HAP-1 (cell line): ENCODE data around the gene PTPRT.

Source experiments
- DNase-seq, 2 experiments: peaks; one replicate each; pipeline ENCODE4 v3.0.0-alpha.2; 2016 to 2020; ENCODE audit warnings: low spot score in 2 of 2
- H3K27me3 ChIP-seq: fragments of 250-450 bp; sonication (Bioruptor Pico); 2 replicates; pipeline ENCODE4 v1.5.1; 2020; ENCODE audit warnings: low read depth, mild to moderate bottlenecking, moderate library complexity
- H3K36me3 ChIP-seq: fragments of 250-450 bp; sonication (Bioruptor Pico); replicated peaks from 2 replicates; pipeline ENCODE4 v1.5.1; 2020; ENCODE audit warnings: mild to moderate bottlenecking
- H3K4me1 ChIP-seq: fragments of 250-450 bp; sonication (Bioruptor Pico); 2 replicates; pipeline ENCODE4 v1.5.1; 2020; ENCODE audit warnings: mild to moderate bottlenecking
- H3K4me3 ChIP-seq: fragments of 250-450 bp; sonication (Bioruptor Pico); 2 replicates; pipeline ENCODE4 v1.5.1; 2020; ENCODE audit warnings: mild to moderate bottlenecking, moderate library complexity
- H3K9me3 ChIP-seq: fragments of 250-450 bp; sonication (Bioruptor Pico); 2 replicates; pipeline ENCODE4 v1.5.1; 2020; ENCODE audit warnings: mild to moderate bottlenecking, moderate library complexity
- in situ Hi-C: fragments of 300-500 bp; cut with MboI; formaldehyde crosslinking; loops from 3 replicates; pipeline ENCODE4 v1.14.3; 2020; ENCODE audit warnings: low sequenced_read_pairs, inconsistent platforms, mixed read lengths

PTPRT gene

GRCh38 chr20:42043921-42044320 lies 1145.8 kb downstream of the PTPRT start:
- no peaks in the 10 kb centered on the region for H3K9me3 ChIP-seq
- H3K27me3 ChIP-seq = no peaks in the 10 kb centered on the region
- H3K4me3 ChIP-seq = no peak overlapping the region
- H3K36me3 ChIP-seq = no peaks in the 10 kb centered on the region
- in situ Hi-C loops = no loop called here
- DNase-seq = no peak
- no peaks in the 10 kb centered on the region for H3K4me1 ChIP-seq

- Histone ChIP-seq H3K4me3 (no peak overlapping the region), H3K36me3 (no peaks in the 10 kb centered on the region), H3K27me3 (no peaks in the 10 kb centered on the region), H3K9me3 (no peaks in the 10 kb centered on the region), H3K4me1 (no peaks in the 10 kb centered on the region)
- in situ Hi-C loops = no loop called here
- DNase-seq = no peak
These were observed 1148.6 kb downstream of the PTPRT start for GRCh38 chr20:42041000-42041565.

GRCh38 chr20:42027746-42028268 lies 1161.9 kb downstream of the PTPRT start:
- Histone ChIP-seq H3K27me3 (no peaks in the 10 kb centered on the region), H3K4me3 (no peak overlapping the region), H3K36me3 (no peaks in the 10 kb centered on the region), H3K9me3 (no peaks in the 10 kb centered on the region), H3K4me1 (no peaks in the 10 kb centered on the region)
- in situ Hi-C loops = no loop called here
- no peak for DNase-seq

- no peak for DNase-seq
- H3K27me3 ChIP-seq = no peaks in the 10 kb centered on the region
- H3K4me1 ChIP-seq = no peaks in the 10 kb centered on the region
- H3K4me3 ChIP-seq = no peak overlapping the region
- H3K36me3 ChIP-seq = no peaks in the 10 kb centered on the region
- in situ Hi-C loops = no loop called here
- no peaks in the 10 kb centered on the region for H3K9me3 ChIP-seq
These were observed 1163.1 kb downstream of the PTPRT start for GRCh38 chr20:42026599-42026998.

GRCh38 chr20:42024653-42025052 lies 1165.1 kb downstream of the PTPRT start:
- no peaks in the 10 kb centered on the region for H3K27me3 ChIP-seq
- in situ Hi-C loops = no loop called here

More at GRCh38 chr20:42024653-42025052, 1165.1 kb downstream of the PTPRT start:
- H3K36me3 ChIP-seq = no peaks in the 10 kb centered on the region
- H3K4me3 ChIP-seq = no peak overlapping the region
- H3K4me1 ChIP-seq = no peaks in the 10 kb centered on the region
- no peaks in the 10 kb centered on the region for H3K9me3 ChIP-seq
- peak in 1 of 2 experiments; percentile 38 for DNase-seq
